ENCODE data around the gene ACTL6A.

ACTL6A gene

GRCh38 chr3:179599531-179599930 lies 36.8 kb downstream of the ACTL6A start:
- Mint-ChIP-seq H3K4me1 (peaks cover 6% of the 10 kb centered on the region), H3K4me3 (peak overlapping the region in 2 of 3 experiments; percentile 7 to 11), H3K36me3 (ENCODE audit: low read depth) (peaks cover 59% of the 10 kb centered on the region), H3K9me3 (no peaks in the 10 kb centered on the region), H3K27ac (no peak overlapping the region), H3K27me3 (ENCODE audit: low read depth) (no peaks in the 10 kb centered on the region)
- TF ChIP-seq CTCF (IDR thresholded peaks at IDR 0.05; ENCODE audit: unreplicated experiment in 3 of 3), result no peak

- Mint-ChIP-seq H3K9me3 (no peaks in the 10 kb centered on the region), H3K4me3 (peak overlapping the region; percentile 98 to 99 (median 98)), H3K36me3 (ENCODE audit: low read depth) (peaks cover 32% of the 10 kb centered on the region), H3K27me3 (ENCODE audit: low read depth) (no peaks in the 10 kb centered on the region), H3K27ac (peak overlapping the region in 1 of 3 experiments; percentile 46), H3K4me1 (peaks cover 24% of the 10 kb centered on the region)
- TF ChIP-seq CTCF (IDR thresholded peaks at IDR 0.05; ENCODE audit: unreplicated experiment in 3 of 3), result no peak
Measured at GRCh38 chr3:179603321-179603720, 40.6 kb downstream of the ACTL6A start.

GRCh38 chr3:179603831-179604230 lies 41.1 kb downstream of the ACTL6A start:
- Mint-ChIP-seq H3K4me3 (peak overlapping the region; percentile 98 to 99 (median 98)), H3K27me3 (ENCODE audit: low read depth) (no peaks in the 10 kb centered on the region), H3K4me1 (peaks cover 24% of the 10 kb centered on the region), H3K27ac (peak overlapping the region; percentile 86 to 97 (median 95)), H3K36me3 (ENCODE audit: low read depth) (peaks cover 28% of the 10 kb centered on the region), H3K9me3 (no peaks in the 10 kb centered on the region)
- no peak for TF ChIP-seq CTCF (IDR thresholded peaks at IDR 0.05; ENCODE audit: unreplicated experiment in 3 of 3)

GRCh38 chr3:179604321-179605078 lies 41.8 kb downstream of the ACTL6A start, which contains the start of the genes MRPL47 and NDUFB5:
Gene MRPL47, minus strand, starts transcription at chr3:179604638. Its CDS starts 14 bp downstream, at chr3:179604624.
Gene NDUFB5, plus strand, starts transcription at chr3:179604794. Its CDS starts 22 bp downstream, at chr3:179604816.
- Mint-ChIP-seq H3K27me3 (ENCODE audit: low read depth) (no peaks in the 10 kb centered on the region), H3K4me1 (peaks cover 24% of the 10 kb centered on the region), H3K27ac (peak within 1 kb of the TSS; percentile 86 to 97 (median 95)), H3K4me3 (peak within 1 kb of the TSS; percentile 98 to 99 (median 98)), H3K9me3 (no peaks in the 10 kb centered on the region), H3K36me3 (ENCODE audit: low read depth) (peaks cover 27% of the 10 kb centered on the region)
- no peak for TF ChIP-seq CTCF (IDR thresholded peaks at IDR 0.05; ENCODE audit: unreplicated experiment in 3 of 3)

- Mint-ChIP-seq H3K27me3 (ENCODE audit: low read depth) (no peaks in the 10 kb centered on the region), H3K27ac (peak overlapping the region in 1 of 3 experiments; percentile 46), H3K36me3 (ENCODE audit: low read depth) (peaks cover 16% of the 10 kb centered on the region), H3K4me3 (peak overlapping the region; percentile 65 to 84 (median 82)), H3K4me1 (peaks cover 24% of the 10 kb centered on the region), H3K9me3 (no peaks in the 10 kb centered on the region)
- no peak for TF ChIP-seq CTCF (IDR thresholded peaks at IDR 0.05; ENCODE audit: unreplicated experiment in 3 of 3)
Measured at GRCh38 chr3:179606534-179607085, 43.9 kb downstream of the ACTL6A start.

All from nephron (organoid).